ENCODE measurements around the gene SLIT3.

DNA sequence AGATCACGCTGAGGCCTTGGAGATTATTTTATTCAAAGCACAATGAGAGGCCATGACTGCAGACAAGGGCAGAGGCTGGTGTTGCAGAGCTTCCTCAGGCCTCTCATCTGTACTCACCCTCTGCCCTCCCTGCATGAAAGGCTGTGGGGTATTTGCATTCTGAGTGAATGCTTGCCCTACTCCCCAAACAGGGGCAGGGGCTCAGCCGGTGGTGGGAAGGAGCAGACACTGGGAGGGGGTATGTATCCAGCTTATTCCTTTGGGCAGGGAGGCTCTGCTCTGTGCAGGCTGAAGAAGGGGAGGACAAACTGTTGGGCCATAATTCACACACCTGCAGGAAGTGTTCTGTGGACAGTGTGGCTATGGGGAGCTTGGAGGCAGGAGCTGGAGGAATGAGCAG is 573.4 kb downstream of the SLIT3 start:
- TF ChIP-seq, protein P1, sequence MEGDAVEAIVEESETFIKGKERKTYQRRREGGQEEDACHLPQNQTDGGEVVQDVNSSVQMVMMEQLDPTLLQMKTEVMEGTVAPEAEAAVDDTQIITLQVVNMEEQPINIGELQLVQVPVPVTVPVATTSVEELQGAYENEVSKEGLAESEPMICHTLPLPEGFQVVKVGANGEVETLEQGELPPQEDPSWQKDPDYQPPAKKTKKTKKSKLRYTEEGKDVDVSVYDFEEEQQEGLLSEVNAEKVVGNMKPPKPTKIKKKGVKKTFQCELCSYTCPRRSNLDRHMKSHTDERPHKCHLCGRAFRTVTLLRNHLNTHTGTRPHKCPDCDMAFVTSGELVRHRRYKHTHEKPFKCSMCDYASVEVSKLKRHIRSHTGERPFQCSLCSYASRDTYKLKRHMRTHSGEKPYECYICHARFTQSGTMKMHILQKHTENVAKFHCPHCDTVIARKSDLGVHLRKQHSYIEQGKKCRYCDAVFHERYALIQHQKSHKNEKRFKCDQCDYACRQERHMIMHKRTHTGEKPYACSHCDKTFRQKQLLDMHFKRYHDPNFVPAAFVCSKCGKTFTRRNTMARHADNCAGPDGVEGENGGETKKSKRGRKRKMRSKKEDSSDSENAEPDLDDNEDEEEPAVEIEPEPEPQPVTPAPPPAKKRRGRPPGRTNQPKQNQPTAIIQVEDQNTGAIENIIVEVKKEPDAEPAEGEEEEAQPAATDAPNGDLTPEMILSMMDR (IDR thresholded peaks at IDR 0.05): no peak
- no peak for TF ChIP-seq EP300 (IDR thresholded peaks at IDR 0.05)

All from suprapubic skin (tissue), 3 donors.